ENCODE results near the gene FAF1.

FAF1 gene

DNA sequence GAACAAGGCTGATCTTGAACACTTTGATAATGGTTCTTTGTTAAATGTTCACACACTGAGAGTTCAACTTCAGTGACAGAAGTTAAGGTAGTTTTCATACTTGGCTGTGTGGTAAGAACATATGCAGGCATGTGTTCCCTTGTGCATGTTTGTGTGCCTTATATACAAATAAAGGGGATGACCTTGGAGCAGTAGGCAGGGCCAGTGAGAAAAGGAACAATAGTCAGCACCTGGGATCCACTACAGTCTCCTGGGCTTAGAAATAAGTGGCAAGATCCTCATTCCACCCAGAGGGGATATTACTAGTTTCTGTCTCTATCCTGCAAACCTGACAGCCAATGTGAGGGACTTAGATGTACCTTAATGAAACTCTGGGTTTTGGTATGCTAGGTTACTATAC lies 486.6 kb downstream of the FAF1 start:
- DNase-seq, result no peak

DNA sequence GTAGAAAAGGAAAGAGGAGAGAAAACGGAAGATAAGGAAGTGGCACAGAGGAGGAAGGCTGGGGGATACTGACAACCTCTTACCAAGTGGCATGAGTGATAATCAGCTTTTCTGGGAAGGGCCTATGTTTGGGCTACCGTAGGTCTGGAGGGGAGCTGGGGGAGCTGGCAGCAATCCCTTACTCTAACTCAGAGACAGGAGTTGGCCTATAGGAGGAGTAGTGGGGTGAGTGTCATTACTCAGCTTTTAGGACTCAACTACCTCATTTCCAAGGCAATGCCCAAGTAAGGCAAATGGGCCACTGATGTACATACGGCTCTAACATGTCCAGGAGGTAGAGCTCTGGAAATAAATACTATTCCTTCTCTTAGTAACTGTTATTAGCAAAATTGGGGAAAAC lies 488.1 kb downstream of the FAF1 start:
- DNase-seq, result no peak

DNA sequence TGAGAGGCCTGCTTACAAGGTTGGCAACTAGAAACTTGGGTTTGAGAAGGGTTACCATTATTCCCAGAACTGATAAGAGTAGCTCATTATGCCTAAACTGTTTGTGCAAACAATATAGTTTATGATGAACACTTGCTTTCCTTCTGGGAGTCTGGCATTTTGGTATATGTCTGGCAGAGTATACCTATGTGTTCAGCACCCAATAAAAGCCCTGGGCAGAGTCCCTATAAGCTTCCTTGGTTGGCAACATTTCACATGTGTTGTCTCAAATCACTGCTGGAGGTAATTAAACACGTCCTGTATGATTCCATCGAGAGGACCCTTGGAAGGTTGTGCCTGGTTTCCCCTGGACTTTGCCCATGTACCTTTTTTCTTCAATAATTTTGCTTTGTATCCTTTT lies 497.1 kb downstream of the FAF1 start:
- DNase-seq, result no peak

DNA sequence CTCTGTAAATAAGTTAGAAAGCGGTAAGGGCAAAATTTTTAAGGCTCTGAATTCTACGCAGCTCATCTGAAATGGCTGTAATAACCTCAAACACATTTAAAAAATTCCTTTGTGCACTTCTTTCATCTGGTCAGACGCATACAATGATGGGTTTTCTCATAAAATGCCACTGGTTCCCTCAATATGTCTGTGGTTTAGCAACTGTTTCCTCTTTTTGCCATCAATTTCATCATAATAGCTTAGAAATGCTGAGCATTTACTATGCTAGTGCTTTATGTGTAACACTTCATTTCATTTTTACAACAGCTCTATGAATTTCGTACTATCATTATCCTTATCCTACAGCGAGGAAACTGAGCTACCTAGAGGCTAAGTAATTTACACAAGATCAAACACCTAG lies 501.6 kb downstream of the FAF1 start:
- no peak for DNase-seq

DNA sequence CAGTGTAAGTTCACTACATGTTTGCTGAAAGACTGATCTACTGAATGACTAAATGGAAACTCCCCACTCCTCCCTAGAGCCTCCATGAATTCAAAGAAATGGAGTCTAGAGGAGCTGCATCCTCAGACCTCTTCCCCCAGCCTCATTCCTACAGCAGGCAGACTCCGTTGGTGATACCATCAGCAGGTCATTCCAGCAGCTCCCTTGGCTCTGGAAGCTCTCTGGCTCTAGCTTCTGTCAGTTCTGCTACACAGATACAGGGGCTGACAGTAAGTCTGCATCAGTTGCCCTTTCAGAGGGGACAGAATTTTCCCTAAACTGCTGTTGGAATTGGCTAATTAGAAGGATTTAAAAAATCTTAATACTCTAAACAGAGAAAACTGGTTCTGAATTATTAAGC lies 505.2 kb downstream of the FAF1 start:
- DNase-seq, result no peak

DNA sequence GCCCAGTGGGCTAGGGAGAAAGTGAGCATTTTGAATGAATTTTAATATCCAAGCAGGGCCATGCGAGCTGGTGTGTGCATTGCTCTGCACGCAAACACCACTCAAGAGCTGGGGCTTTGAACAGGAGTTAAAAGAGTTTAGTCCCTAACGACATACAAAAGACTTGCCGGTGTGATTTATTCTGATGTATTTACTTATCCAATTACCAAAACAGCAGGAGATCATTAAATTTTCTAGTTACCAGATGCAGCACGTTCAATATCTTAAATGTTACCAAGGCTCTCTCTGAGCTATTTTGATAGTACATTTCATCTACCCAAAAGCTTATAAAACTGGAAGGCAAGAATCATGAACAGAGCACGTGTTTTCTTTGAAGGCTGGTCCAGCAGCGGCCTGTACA lies 506.8 kb downstream of the FAF1 start:
- no peak for DNase-seq

DNA sequence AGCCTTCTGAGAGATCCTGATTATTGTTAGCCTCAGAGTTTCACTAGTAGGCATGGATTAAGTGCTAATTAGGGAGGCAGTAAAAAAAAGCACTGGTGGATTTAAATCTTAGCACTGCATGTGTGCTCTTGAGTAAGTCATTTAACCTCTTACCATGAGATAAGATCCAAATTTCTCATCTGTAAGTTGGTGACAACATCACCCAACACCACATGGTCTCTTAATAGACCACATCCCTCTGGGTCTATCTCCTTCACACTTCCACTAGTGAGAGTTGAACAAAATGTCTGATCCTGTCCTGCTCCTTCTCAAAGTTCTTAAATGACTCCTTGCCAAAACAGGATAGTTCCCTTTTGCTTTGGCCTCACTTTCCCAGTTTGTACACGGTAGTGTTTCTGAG lies 507.4 kb downstream of the FAF1 start:
- no peak for DNase-seq

DNA sequence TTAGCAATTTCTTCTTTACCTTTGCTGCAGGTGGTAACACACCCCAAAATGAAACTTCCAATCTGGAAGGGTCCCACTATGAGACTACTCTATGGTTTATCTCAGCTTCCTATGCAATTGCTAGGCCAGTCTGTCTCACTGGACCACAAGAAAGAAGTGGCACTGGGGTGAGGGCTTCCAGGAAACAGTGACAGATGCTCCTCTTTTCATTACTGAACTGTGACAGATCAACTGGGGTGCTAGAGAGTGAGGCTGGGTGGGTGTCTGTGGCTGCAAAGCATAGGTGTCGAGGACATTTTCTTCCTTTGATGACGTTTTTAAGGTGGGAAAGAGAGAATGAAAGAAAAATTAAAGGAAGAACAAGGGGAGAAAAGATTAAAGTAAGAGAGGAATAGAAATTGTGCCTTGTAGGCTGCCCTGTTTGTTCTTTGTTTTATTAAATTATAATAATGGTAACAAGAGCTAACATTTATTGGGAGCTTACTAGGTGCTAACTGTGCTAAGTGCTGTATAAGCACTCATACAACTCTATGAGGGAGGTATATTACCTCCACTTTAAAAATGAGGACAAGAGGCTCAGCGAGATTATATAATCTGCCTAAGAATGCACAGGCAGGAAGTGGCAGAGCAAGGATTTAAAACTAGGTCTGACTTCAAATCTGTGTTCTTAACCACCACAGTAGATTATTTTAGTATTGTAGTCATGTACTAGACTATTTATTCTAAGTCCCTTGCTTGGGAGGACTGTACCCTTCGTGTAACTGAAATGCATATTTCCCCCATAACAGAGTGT lies 509.0 kb downstream of the FAF1 start:
- no peak for DNase-seq

DNA sequence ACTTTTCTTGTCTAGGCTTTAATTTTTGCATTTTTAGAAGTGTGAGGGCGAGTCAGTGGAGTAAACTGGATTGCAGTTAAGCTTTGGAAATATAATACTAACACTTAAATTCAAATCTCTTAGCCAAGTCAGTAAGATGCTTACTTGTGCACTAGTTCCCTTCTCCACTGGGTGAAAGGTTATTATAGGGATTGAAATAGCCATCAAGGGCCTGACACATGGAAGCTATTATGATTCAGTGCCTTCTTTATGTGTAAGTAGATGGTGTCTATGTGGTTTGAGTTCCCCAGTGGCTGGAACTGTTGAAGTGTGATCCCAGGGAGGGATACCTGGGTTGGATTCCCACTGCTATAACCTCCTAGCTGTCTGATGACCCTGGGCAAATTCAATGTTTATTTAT lies 512.1 kb downstream of the FAF1 start:
- no peak for DNase-seq

DNA sequence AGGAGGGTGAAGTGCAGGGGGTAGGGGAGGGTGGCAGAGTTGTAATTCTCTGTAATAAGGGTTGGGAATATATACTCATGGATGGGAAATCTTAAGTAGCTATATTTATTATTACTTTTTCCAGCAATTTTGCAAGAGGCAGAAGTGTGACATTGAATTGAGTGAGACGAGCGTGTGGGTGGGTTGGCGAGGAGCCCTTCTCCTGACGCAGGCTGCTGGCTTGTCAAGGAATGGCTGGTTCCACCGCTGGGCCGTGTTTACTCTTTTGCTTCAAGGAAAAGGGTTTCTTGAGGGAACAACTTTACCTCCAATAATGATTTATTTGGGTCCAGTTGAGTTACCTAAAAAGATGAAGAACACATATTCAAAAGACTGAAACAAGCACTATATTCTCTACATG lies 518.9 kb downstream of the FAF1 start:
- no peak for DNase-seq

DNA sequence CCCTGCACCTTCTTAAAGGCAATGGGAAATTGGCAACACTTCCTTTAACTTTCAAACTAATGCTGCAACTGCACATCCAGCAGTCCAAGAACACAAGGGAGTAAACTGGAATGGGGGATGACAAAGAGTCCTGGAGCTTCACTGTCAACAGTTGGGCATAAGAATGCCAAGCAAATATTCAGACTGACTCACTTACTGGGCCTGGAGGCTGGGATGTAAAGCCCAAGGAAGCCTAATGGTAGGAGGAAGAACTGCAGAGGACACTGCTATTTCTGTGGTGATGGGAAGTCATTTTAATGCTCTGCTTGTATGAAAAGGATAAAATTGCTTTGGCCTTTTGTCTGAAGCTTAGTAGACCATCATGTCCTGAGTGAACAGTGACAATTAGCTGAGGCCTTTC lies 521.1 kb downstream of the FAF1 start:
- no peak for DNase-seq

DNA sequence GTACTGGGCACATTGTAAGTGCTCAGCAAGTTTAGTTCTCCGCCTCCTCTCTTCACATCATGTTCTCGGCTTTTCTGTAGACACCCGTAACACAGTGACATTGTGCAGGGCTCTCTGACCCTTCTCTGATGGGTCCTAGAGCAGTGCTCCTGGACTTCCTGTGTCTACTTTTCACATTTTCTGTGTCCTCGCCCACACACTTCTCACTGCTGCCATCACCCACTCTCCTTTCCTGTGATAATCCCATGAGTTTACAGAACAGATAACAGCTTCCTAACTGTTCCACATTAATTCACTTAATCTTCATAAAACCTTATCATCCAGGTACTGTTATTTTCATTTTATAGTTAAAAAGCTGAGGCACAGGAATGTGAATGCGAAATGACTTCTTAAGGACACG lies 523.6 kb downstream of the FAF1 start:
- no peak for DNase-seq

DNA sequence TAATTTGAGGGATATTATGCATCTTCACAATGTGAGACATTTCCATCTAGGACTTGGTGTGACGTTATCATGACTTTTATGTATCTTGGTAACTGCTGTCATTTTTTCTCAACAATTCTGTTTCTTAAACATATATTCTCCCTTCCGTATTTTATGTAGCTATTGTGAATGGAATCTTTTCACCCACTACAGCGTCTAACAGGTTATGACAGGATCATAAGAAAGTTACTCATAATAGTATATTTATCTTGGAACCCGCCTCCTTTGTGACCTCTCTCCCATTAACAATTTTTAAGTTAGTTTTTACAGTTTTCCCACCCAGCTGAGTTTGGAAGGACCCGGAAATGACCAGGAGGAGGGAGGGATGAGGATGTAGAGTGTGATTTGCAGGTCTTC lies 530.1 kb downstream of the FAF1 start:
- DNase-seq, result no peak

DNA sequence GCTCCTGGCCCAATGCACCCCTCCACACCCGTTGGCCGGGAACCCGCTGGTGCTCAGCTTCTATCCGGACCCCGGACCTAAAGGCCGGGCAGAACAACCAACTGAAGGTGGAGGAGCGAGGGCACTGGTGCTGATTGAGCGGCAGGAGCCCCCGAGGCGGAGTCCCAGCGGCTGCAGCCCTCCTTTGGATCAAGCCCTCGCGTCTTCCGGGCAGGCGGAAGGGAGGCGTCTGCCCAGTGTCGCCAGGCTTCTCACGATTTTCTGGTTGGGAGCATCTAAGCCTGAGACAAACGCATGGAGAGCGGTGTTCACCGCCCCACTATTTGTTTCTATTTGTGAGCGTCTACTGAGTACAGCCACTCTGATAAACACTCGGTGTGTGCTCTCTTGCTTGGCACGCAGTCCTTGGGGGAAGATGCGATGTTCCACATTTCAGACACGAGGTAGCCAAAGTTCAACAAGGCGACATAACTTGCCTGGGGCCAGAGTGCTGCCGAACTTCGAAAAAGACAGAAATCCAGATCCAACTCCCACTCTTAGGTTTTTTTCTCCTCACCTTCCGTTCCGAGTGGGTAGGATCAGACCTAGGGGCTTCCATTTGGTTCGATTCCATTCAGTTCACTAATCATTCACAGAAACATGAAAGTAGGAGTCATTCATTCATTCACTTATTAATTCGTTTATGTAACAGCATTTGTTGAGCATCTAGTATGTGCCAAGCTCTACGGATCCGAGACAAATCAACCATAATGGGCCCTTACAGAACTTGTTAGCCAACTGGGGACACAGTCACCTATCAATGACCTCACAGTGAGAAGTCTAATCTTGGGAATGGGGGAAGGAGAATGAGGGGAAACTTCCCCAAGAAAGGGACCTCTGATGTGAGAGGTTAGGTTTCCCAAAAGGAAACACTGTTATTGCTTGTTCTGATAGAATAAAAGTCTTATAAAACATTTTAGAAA lies 532.0 kb downstream of the FAF1 start:
- no peak for DNase-seq

DNA sequence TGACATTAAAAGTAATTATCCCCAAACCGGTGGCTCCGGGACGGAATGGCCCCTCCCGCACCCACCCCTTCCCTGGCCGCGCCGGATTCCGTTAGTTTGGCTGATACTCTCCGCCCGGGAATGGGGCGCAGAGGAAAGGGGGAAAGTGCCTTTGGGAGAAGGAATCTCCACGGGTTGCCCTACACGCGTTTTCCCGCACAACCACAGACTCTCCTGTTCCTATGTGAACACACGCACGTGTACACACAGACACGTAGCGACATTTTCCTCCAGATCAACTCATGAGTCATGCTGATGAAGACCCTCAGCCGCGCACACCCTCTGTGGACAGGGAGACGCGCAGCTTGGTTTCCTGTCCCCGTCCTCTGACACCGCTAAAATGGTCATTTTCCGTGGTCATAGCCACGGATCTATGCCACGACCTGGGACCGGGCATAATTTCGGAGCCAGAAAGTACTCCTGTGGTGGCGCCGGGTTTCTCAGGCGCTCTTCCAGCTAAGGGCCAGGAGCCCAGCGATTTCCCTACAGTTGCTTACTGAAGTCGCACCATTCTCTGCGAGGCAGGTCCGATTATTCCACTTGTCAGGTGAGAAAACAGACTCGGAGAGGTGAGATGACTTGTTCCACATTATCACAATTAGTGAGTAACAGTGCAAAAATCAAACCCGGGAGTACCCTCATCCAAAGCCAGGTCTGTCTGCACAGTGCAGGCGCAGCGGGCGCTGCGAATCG lies 532.8 kb downstream of the FAF1 start:
- no peak for DNase-seq

DNA sequence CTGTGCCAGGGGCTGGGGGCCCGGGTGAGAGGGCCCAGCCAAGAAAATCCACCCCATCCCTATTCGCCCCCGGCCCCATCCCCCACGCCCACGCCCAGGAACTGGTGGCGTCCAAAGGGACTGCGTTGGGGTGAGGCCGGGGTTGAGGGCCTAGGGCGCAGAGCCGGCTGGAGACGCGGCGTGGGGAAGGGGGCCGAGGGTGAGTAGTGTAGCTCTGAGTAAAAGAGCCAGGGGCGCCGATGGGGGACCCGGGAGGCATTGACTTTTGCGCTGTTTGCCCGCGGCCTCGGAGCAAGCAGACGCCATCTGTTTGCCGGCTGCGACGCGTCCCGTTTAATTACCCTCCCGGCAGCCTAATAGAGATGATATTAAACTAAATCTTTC lies 533.4 kb downstream of the FAF1 start:
- no peak for DNase-seq

DNA sequence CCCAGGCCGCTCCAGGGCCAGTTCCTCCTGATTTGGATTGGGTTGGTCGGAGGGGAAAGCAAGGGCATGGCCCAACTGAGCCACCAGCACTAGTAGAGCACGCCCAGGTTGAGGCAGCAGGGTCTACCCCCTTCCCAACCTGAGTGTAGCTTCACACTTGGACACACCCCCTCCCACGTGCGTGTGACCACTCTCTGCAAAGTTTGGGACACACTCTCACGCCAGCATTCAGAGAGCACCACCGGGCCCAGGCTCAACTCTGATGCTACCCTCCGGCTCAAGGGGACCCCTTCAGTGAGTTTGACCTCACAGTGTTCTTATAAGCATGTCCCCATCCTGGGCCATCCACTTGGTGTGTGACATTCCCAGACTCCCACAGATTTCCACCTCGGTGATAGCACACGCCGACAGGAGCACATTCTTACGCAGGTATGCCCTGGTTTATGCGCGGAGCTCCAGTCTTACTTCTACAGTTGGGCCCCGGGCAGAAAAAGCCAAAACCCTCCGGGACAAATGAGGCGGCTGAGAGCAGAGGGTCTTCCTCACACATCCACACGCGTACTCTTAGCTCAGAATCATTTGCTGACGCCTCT lies 533.9 kb downstream of the FAF1 start:
- no peak for DNase-seq

DNA sequence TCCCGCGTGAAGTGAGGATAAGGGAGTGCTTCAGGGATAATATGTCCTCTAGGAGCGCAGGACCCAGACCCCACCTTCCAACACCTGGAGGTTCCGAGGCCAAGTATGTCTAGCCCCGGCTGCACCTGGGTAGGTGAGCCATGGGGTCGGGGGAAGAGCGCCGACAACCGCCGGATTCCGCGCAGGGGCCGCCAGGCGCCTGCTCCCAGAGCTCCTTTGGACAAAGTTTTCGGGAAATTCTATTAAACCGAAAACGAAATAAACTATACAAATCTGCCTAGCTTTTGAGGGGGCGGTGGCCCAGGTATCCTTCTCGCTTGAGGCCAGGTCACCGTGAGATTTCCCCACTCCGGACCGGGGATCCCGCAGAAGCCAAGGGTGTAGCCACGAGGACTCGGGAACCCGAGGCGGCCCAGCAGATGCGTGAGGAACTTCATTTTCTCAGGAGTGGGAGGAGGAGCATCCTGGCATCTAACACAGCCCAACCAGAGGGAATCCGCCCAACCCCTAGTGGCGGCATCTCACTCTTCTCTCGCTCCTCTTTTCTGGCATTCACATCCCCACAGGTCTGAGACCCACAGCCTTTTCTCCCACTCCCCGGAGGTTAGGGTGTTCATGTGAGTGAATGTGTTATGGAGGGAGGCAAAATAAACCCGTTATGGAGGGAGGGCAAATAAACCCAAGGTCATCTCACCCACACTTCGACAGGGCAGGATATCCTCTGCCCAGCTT lies 534.5 kb downstream of the FAF1 start:
- DNase-seq, result no peak

DNA sequence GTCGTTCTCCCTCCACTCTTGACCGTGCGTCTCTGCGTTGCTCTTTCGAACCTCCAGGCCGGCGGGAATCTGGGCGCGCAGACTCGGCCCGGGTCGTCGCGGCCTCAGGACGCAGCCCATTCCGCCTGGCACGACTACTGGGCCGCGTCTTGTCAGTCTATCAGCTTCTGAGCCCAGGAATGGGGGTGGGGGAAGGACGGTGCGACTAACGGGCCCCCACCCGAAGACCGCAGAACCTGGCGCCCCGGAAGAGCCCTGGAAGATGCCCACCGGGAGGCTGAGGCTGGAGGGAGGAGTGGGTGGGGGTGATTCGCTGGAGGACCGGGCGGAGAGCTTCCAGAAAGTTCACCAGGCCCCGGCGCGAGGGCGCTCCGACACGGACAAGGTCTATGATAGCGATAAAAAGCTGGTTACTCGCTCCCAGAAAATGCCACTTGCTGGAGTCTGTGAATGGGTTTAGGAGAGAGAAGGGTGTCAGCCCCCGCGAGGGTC lies 535.1 kb downstream of the FAF1 start:
- DNase-seq, result no peak

DNA sequence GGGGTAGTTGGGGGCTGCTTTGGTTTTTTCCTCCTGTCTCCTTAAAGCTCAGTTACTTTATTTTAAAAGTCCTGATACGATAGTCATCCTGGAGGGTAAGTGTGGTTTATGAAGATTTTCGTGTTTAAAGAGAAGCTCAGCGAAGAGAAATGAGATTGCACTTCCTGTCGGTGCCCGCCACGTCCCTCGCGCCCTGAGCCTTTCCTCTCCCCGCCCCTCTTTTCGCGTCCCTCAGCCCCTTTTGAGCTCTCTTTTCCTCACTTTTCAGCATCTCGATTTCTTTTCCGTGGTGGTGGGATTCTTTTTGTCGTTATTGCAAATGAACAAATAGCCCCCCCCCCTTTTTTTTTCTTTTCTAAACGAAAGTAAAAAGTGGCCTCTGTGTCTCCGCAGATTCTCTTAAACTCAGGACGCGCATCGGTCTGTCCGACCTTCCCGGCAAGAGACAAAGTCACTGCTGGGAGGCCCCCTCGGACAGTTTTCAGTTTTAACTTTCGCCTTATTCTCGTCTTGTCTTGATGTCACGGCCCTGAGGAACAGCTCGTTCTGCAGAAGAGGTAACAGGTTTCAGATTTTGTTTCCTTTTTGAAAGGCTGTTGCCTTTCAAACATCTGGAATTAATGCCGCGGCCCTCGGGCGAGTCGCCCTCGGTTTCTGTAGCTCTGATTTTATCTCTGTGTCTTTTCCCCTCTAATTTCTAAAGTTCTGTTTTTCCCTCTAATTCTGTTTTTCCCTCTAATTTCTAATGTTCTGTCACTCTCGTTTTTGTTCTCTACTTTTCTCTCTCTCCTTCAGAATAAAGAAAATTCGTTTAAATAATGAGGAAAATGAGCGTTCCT lies 535.8 kb downstream of the FAF1 start:
- DNase-seq, result no peak

DNA sequence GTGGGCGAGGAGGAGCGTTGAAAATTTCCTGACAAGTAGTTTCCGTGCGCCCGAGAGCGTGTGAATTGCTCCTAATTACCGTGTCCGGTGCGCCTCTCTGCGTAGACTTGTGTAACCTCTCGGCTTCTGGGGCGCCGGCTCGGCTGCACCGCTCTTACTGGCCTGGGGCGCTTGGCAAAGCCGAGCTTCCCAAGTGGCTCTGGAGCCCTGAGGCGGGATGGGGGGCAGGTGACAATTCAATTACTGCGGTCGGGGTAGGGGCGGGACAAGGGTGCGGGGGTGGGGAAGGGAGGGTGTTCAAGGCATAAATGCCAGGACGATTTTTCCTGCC lies 536.4 kb downstream of the FAF1 start:
- no peak for DNase-seq

Measured in stimulated activated CD4-positive, alpha-beta T cell treated with anti-CD3 and anti-CD28 coated beads, Interleukin-4, amount 100 ng/mL, for 4 hours (primary cell).